Measurements from ENCODE around the gene RAB11FIP4. TPM values are rescaled to one million over a fixed set of nuclear protein-coding genes. Genes with fewer than 3 reads are reported as not detected.
A peak's percentile ranks its signal among the peaks of the same experiment; 100 is the strongest.
"Not testable (repeated sequence)": the region's sequence is repeated elsewhere in the genome, so short reads cannot be mapped to it uniquely, and the experiment has no call there.

RAB11FIP4 gene, protein sequence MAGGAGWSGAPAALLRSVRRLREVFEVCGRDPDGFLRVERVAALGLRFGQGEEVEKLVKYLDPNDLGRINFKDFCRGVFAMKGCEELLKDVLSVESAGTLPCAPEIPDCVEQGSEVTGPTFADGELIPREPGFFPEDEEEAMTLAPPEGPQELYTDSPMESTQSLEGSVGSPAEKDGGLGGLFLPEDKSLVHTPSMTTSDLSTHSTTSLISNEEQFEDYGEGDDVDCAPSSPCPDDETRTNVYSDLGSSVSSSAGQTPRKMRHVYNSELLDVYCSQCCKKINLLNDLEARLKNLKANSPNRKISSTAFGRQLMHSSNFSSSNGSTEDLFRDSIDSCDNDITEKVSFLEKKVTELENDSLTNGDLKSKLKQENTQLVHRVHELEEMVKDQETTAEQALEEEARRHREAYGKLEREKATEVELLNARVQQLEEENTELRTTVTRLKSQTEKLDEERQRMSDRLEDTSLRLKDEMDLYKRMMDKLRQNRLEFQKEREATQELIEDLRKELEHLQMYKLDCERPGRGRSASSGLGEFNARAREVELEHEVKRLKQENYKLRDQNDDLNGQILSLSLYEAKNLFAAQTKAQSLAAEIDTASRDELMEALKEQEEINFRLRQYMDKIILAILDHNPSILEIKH
- 0.09 and 0.74 TPM in 2 replicates for total RNA-seq (ENCODE audit: low replicate concordance)

DNA sequence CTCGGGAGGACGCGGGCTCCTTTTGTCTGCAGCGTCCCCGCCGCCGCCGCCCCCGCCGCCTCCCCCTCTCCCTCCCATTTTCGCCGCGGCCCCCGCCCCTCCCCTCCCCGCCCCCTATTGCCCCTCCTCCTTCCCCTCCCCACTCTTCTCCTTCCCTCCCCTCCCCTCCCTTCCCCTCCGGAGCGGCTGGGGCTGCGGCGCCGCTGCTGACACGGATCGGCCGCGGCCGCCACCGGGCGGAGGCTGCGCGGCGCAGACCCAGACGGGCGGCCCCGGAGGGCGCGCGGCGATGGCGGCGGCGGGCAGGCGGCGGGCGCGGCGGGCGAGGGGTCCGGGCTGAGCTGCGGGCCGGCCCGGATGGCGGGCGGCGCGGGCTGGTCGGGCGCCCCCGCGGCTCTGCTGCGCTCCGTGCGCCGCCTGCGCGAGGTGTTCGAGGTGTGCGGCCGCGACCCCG lies at the start of gene RAB11FIP4:
RAB11FIP4 (plus strand) TSS at position 180 of the 454 bp plus-strand sequence; CDS start at position 358, 178 bp downstream.
- DNase-seq (ENCODE audit: low read depth), result no peak
- TF ChIP-seq, protein P1, sequence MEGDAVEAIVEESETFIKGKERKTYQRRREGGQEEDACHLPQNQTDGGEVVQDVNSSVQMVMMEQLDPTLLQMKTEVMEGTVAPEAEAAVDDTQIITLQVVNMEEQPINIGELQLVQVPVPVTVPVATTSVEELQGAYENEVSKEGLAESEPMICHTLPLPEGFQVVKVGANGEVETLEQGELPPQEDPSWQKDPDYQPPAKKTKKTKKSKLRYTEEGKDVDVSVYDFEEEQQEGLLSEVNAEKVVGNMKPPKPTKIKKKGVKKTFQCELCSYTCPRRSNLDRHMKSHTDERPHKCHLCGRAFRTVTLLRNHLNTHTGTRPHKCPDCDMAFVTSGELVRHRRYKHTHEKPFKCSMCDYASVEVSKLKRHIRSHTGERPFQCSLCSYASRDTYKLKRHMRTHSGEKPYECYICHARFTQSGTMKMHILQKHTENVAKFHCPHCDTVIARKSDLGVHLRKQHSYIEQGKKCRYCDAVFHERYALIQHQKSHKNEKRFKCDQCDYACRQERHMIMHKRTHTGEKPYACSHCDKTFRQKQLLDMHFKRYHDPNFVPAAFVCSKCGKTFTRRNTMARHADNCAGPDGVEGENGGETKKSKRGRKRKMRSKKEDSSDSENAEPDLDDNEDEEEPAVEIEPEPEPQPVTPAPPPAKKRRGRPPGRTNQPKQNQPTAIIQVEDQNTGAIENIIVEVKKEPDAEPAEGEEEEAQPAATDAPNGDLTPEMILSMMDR (IDR thresholded peaks at IDR 0.05; ENCODE audit: insufficient read depth, low read length), result no peak
- peak within 1 kb of the TSS; percentile 42 for H3K4me3 ChIP-seq (ENCODE audit: low read depth, low read length)

DNA sequence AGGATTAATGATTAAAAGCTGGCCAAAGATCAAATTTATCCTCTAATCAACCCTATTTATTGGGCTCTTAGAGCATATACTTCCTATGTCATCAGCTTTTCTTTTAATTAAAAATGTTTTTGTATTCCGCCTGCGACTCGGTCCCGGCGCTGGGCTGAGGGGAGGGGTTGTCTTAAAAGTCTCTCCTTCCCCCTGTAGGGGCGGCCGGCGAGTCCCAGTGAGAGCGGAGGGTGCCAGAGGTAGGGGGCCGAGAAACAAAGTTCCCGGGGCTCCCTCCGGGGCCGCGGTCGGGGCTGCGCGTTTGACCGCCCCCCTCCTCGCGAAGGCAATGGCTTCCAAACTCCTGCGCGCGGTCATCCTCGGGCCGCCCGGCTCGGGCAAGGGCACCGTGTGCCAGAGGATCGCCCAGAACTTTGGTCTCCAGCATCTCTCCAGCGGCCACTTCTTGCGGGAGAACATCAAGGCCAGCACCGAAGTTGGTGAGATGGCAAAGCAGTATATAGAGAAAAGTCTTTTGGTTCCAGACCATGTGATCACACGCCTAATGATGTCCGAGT lies 46.2 kb upstream of the RAB11FIP4 start:
- not testable (repeated sequence) for H3K4me3 ChIP-seq (ENCODE audit: low read depth, low read length)

DNA sequence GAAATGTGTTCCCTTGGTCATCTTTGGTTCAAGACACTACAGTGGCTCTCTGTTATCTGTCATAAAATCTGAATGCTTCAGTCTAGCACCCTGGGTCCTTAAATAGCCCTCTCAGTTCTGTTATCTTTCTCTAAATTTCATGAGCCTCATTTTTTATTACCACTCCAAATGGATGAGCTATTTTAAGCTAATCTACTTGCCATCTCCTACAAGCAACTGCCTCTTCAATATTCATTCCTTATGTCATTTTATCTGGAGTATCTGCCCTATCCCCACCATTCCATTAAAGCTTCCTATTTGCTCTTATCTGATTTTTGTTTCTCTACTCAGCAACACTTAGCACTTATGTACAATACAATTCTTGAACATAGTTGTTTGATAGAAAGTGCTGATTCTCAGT lies 42.0 kb upstream of the RAB11FIP4 start:
- DNase-seq (ENCODE audit: low read depth), result no peak
- TF ChIP-seq, protein P1 (IDR thresholded peaks at IDR 0.05; ENCODE audit: insufficient read depth, low read length), result no peak
- no peak overlapping the region for H3K4me3 ChIP-seq (ENCODE audit: low read depth, low read length)

More for the DNA sequence above, 46.2 kb upstream of the RAB11FIP4 start:
- not testable (repeated sequence) for DNase-seq (ENCODE audit: low read depth)

DNA sequence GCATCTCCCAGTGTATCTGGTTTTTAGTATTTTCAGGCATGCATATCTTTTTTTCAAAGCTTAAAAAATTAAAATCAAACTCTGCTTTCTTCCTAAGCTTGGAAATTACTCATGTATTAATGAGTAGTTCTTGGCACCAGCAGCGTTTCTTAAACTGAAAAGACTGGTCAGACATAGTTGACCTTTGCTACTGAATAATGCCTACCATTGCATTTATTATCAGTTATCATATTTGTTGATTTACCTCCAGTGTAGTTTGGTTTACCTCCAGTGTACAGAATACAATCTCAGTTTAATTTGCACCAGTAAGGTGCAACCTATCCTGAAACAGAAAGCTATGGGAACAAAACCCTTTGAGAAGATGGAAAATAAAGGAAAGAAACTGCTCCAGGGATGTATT lies 35.5 kb upstream of the RAB11FIP4 start:
- H3K4me3 ChIP-seq (ENCODE audit: low read depth, low read length), result no peak overlapping the region
- no peak for DNase-seq (ENCODE audit: low read depth)
- TF ChIP-seq, protein P1 (IDR thresholded peaks at IDR 0.05; ENCODE audit: insufficient read depth, low read length), result no peak

DNA sequence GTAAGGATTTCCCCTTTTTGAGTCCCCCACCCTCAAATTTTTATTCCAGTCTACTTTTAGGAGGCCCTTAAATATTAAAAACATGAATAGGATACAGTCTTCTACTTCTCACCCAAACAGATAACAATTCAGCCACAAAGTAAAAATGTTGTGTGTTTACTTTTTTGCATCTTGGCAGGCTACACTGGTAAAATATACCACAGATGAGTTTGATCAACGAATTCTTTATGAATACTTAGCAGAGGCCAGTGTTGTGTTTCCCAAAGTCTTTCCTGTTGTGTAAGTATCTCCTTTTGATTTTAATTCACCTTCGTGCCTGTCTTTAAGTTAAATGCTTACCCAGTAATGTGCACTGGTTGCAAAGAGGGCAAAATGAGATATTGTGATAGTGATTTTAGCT lies 34.4 kb upstream of the RAB11FIP4 start:
- DNase-seq (ENCODE audit: low read depth), result no peak
- no peak overlapping the region for H3K4me3 ChIP-seq (ENCODE audit: low read depth, low read length)
- TF ChIP-seq, protein P1 (IDR thresholded peaks at IDR 0.05; ENCODE audit: insufficient read depth, low read length), result no peak

DNA sequence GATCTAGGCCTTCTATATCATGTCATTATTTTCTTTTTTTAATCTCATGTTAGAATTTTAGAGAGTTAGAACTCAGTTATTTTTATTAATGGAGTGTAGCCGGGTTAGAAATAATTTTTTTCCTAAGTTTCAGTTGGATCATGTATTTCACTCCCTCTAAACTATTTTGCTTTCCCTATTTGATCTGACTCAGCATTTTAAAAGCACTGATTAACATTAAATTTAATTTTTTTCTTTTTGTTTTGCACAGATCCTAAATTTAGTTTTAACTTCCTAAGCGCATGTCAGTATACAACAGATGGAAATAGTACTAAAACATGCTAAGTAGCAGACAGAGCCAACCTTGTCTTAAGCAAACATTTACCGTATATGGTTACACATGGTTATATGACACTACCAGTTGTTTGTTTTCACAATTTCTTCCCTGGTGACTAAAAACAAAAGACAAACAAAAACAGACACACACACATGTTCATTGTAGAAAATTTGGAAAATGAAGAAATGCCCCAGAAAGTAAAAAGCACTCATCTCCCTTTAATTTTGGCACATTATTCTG lies 33.6 kb upstream of the RAB11FIP4 start:
- TF ChIP-seq, protein P1 (IDR thresholded peaks at IDR 0.05; ENCODE audit: insufficient read depth, low read length), result no peak
- DNase-seq (ENCODE audit: low read depth), result no peak
- H3K4me3 ChIP-seq (ENCODE audit: low read depth, low read length), result no peak overlapping the region

DNA sequence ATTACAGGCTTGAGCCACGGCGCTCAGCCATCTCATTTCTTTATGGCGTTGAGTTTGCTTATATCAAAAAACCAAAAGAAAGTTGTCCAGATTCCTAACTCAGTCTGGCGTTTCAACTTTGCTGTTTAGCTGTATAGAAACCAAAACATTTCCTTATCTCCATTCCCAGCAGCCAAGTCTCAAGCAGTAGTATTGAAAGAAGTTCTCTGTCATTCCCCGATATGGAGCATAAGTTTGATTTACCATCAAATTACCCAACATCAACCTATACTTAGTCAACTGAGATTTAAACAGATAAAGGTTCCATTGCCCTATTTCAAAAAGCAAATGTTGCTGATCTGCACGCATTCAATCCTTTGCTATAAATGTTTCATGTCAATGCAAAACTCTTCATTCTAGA lies 27.5 kb upstream of the RAB11FIP4 start:
- H3K4me3 ChIP-seq (ENCODE audit: low read depth, low read length), result no peak overlapping the region
- TF ChIP-seq, protein P1 (IDR thresholded peaks at IDR 0.05; ENCODE audit: insufficient read depth, low read length), result no peak
- DNase-seq (ENCODE audit: low read depth), result no peak

All from fibroblast of the aortic adventitia (primary cell).